Activated gamma-delta T cell treated with anti-CD3 and anti-CD28 coated beads, Interleukin-2, amount 50 U/mL, for 16 hours (primary cell): ENCODE results near the gene ACP6.
A peak's percentile ranks its signal among the peaks of the same experiment; 100 is the strongest.
"Not testable (repeated sequence)": the region's sequence is repeated elsewhere in the genome, so short reads cannot be mapped to it uniquely, and the experiment has no call there.

Experiments
- DNase-seq: peaks from one replicate; pipeline ENCODE4 v3.0.0-alpha.2; 2020; ENCODE audit warnings: low read depth

The ACP6 gene

DNA sequence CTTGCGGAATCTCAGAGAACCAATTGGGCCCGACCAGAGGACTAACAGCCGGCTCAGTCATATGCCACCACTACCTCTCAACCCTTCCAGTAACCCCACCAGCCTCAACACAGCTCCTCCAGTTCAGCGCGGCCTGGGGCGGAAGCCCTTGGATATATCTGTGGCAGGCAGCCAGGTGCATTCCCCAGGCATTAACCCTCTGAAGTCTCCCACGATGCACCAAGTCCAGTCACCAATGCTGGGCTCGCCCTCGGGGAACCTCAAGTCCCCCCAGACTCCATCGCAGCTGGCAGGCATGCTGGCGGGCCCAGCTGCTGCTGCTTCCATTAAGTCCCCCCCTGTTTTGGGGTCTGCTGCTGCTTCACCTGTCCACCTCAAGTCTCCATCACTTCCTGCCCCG lies 49.8 kb downstream of the ACP6 start:
- DNase-seq: no peak

- DNase-seq: no peak
Observed at GRCh38 chr1:147619741-147620140, 50.6 kb downstream of the ACP6 start.

- no peak for DNase-seq
Observed at GRCh38 chr1:147618771-147619170, 51.6 kb downstream of the ACP6 start.

- DNase-seq: no peak
Observed at GRCh38 chr1:147618077-147618569, 52.2 kb downstream of the ACP6 start.

DNA sequence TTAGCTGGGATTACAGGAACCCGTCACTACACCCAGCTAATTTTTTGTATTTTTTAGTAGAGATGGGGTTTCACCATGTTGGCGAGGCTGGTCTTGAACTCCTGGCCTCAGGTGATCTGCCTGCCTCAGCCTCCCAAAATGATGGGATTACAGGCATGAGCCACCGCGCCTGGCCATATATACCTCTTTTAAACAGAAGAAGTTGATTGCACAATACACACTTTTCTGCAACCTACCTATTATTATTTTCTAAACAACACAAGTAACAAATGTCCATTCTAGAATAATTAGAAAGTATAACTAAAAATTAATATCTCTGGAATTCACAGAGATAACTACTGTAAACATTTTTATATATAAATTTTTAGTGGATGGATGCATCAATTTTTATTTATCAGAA lies 55.4 kb downstream of the ACP6 start:
- DNase-seq: not testable (repeated sequence)

DNA sequence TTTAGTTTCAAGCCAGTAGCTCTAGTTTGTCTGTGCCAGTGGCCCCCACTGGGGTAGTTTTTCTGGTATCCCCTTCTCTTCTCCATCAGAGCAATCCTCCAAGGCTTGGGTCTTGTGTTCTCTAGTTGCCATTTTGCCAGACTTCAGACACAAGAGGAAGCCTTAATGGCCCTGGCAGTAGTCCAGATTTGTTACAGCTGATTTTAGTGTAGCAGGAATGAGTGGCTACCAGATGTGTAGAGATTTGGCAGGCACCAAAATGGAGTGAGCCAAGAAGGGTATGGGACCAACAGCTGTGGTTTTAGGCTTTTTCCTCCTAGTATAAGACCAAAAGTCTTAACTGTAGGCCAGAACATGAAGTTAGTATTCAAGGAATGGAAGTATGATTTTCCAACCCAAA lies 56.8 kb downstream of the ACP6 start:
- DNase-seq: no peak

GRCh38 chr1:147612366-147612765 lies 58.0 kb downstream of the ACP6 start:
- no peak for DNase-seq

DNA sequence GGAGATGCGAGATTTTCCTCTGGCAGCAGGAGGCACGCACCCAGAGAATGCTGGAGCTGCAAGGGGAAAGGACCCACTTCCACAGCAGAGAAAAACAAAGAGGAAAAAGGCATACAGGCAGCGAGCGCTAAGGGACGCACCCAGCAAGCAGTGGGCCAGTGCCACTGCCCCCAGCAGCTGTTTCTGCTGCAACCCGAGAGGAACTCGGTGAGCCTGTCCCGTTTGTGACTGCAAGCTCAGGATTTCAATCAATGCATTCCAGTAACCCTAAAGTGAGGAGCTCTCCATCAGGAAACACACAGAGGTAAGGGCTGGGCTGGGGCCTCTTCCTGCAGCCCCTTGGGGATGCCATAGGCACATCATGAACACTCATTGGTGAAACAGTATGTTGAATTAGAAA lies 58.7 kb downstream of the ACP6 start:
- DNase-seq: no peak

DNA sequence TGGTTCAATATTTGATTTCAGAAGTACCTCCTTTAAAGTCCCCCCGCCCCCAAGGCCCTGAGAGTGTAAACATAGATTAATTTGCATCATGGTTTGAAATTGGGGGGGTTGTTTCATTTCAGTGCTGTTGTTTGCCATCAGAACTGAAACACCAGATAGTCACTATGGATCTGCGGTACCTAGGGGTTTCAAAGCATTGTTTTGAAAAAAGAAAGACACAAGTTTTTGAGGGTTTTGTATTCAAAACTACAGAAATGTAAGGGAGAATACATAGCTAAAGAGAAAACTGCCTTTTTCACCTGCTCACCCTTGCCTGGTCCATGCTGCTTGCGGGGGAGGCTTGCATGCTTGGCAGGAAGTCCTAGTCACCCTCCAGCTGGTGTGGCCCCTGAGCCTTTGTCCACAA lies 59.3 kb downstream of the ACP6 start:
- DNase-seq: no peak

- no peak for DNase-seq
Observed at GRCh38 chr1:147609358-147609757, 61.0 kb downstream of the ACP6 start.

- DNase-seq: no peak
Observed at GRCh38 chr1:147608596-147608995, 61.7 kb downstream of the ACP6 start.

- no peak for DNase-seq
Observed at GRCh38 chr1:147605591-147605990, 64.7 kb downstream of the ACP6 start.

DNA sequence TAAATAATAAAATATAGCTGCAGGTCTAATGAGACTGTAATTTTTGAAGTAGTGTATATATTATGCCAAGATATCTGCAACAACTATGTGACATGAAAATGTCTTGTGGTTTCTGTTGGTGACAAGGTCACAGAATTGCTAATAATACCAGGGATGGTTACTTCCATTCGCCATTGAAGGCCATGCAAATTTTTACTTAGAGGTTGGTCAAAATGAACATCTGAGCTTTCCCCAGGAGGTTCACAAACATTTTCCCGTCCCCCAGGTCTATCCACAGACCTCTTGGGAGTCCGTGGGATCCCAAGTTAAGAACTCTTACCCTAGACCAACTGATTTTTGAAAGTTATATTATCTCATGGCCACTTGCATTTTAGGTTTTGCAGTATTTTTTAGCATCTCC lies 66.3 kb downstream of the ACP6 start:
- DNase-seq: no peak

DNA sequence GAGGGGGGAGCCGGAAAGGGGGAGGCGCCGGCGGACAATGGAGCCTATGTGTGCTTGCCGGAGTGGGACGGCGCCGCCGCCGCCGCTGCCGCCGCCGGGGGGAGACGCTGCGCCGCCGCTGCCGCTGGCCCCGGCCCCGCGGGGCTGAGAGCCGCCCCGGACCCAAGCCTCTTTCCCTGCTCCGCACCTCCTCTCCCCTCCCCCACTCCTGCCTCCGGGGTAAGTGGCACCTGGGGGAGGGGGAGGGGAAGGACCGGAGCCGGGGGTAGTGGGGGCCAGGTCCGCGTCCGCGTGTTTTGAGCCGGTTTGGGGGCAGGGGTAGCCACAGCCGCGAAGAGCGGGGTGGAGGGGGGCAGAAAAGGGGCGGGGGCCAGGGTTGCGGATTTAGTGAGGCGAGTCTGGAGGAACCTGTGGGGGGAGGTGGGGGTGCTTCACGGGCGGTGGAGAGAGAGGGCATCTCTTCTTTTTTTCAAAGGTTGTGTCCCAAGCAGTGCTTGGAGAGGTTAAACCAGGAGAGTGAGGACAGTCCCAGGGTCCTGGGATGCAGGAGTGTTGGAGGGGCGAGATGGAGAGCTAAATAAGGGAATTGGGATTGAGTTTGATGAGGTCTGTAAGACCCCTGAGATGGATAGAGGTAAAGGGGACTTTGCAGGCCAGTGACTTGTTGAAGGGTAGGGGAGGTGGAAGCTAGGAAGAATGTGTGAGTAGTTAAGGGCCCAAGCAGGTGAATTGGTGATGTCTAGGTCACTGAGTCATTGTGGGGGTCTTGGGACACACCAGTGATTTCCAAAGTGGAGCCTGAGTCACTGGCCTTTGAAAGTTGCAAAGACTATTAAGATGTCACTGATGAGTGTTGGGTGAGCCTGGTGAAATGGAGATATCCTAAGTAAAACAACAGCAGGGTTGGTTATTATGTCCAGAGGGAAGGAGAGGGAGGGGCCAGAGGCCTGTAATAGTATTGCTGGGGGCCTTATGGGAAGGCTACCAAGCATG lies 69.9 kb downstream of the ACP6 start:
- no peak for DNase-seq

DNA sequence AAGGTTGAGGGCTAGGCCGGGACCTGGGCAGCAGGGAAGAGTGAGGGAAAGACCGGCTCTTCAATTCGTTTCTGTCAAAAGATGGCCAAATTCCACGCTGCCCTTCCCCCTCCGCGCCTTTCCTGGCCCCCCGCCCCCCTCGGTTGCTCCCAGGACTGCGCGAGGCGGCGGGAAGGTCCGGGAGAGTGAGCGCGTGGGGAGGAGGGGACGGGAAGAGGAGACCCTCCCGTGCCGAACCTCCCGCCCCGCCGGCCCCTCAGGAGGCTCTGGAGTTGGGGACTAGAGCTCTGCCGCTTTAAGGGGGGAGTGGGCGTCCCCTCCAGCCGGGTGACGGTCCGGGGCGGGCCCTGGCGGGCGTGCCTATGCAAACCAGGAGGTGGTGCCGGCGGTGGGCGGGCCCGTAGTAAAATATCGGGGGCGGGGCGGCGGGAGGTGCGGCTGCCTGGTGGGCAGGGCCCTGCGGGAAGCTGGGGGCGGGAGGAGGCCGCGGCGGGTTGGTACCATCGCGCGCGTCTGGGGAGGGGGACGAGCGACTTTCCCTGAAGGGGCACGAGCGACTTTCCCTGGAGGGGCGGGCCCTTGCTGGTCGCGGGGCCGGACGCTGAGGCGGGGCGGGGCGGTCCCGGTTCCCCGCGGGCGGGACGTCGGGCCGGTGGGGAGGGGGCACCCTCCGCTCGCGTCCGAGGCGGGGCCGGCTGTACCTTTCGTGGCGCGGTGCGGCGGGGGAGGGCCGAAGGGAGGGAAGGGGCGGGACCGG lies 70.8 kb downstream of the ACP6 start:
- peak; percentile 95 for DNase-seq

DNA sequence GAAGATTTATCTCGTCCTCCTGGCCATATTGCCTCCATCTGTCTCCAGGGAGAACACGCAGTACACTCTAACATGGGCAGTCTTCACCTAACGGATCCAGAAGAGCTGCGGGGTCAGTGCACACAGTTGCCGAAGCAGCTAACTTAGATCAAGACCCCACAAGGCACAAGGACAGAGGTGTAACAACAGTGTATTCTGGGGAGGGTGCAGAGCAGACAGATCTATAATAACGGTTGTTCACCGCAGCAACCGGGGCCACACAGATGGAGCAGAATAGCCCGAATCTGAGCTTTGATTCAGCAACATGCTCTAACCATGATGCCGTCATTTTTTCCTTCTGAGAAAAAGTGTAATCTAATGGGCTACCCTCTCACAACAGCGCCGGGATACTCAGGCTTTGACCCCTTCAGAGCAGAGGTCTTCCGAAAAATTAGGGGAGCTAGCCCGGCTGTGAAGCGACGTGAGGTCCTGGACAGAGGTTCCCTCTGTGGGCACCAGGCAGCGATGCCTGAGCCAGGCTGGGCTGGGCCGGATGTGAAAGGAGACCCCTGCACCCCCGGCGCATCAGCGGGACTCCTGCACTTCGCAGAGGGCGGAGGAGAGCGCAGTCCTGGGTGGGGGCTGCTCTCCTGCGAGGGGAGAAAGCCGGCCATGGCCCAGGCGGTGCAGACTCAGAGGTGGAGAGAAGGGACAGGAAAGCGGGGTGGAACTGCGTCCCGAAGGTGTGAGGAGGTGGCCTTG lies 71.5 kb downstream of the ACP6 start:
- peak; percentile 9 for DNase-seq

DNA sequence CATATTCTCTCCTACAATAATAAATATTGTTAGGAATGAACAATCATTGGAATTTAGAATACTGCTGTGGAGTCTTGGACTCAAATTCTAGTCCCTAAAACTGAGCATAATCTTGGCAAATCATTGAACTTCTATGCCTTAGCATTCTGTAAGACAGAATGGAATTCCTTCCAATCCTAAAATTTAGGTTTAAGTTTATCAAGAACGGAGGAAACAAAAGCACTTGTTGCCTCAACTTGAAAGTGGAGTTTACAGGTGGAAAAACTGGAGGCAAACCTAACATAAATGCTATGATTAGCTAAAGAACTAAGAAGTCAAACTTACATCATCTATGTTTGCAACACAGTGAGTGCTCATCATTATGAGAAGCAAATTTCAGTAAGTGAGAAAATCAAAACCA lies 73.3 kb downstream of the ACP6 start:
- DNase-seq: no peak
